Adipocyte (in vitro differentiated cells): ENCODE data around the gene DGKK.
"Not testable (repeated sequence)": the region's sequence is repeated elsewhere in the genome, so short reads cannot be mapped to it uniquely, and the experiment has no call there.

ENCODE experiments used
- DNase-seq: peaks from one replicate; pipeline ENCODE4 v3.0.0-alpha.2; 2015; ENCODE audit warnings: low read depth
- H3K27me3 ChIP-seq: replicated peaks from 2 replicates; pipeline ENCODE4 v1.7.0; 2013; ENCODE audit warnings: mild to moderate bottlenecking, low read length, moderate library complexity; ENCODE audit not compliant: control insufficient read depth, insufficient read depth
- H3K36me3 ChIP-seq: 2 replicates; pipeline ENCODE4 v1.7.0; 2013; ENCODE audit warnings: low read length, mild to moderate bottlenecking, moderate library complexity; ENCODE audit not compliant: control insufficient read depth, insufficient read depth, severe bottlenecking
- H3K4me1 ChIP-seq: 2 replicates; pipeline ENCODE4 v1.7.0; 2013; ENCODE audit warnings: mild to moderate bottlenecking, low read length, moderate library complexity; ENCODE audit not compliant: control insufficient read depth, insufficient read depth
- H3K4me3 ChIP-seq: 2 replicates; pipeline ENCODE4 v1.7.0; 2013; ENCODE audit warnings: mild to moderate bottlenecking, low read length, moderate library complexity
- H3K9ac ChIP-seq: 2 replicates; pipeline ENCODE4 v1.7.0; 2013; ENCODE audit warnings: mild to moderate bottlenecking, low read length, moderate library complexity
- H3K9me3 ChIP-seq: 2 replicates; pipeline ENCODE4 v1.7.0; 2013; ENCODE audit warnings: mild to moderate bottlenecking, low read length, moderate library complexity; ENCODE audit not compliant: control insufficient read depth

The DGKK gene

GRCh38 chrX:50332668-50333067 is 138.0 kb downstream of the DGKK start:
- not testable (repeated sequence) for H3K9me3 ChIP-seq, H3K36me3 ChIP-seq, H3K4me1 ChIP-seq, H3K4me3 ChIP-seq, H3K9ac ChIP-seq, DNase-seq
- H3K27me3 ChIP-seq, result peaks cover 13% of the 10 kb centered on the region

GRCh38 chrX:50327235-50327634 is 143.4 kb downstream of the DGKK start:
- Histone ChIP-seq H3K4me3 (no peak overlapping the region), H3K36me3 (no peaks in the 10 kb centered on the region), H3K9me3 (peaks cover 16% of the 10 kb centered on the region), H3K27me3 (peaks cover 9% of the 10 kb centered on the region), H3K4me1 (no peaks in the 10 kb centered on the region), H3K9ac (no peak overlapping the region)
- no peak for DNase-seq
